NCI-H82 (cell line): ENCODE results near the gene ARPIN.
"Not testable (repeated sequence)": the region's sequence is repeated elsewhere in the genome, so short reads cannot be mapped to it uniquely, and the experiment has no call there.

Experiments used
- DNase-seq: peaks from one replicate; lab custom pipeline; 2025; lab: John Stamatoyannopoulos, UW

The ARPIN gene

GRCh38 chr15:89910891-89911626 lies 1.7 kb downstream of the ARPIN start:
- no peak for DNase-seq

GRCh38 chr15:89909611-89910010 lies 3.1 kb downstream of the ARPIN start:
- DNase-seq, result no peak

DNA sequence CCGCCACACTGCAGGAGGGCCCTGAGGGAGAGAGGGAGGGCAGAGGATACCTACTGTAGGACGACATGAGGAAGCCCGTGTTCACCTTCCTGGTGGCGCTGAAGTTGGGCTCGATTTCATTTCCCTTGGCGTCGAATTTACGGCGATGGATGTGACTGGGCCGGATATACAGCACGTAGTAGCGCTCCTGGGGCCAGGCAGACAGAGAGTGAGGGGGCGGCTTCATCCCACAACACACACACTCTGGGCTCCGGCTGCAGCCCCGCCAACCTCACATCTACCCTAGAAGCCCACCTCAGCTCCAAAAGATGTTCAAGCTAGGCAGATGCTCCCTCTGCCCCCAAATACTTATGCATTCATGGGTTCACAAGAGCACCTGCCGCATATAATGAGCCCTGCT lies 4.5 kb downstream of the ARPIN start:
- no peak for DNase-seq

DNA sequence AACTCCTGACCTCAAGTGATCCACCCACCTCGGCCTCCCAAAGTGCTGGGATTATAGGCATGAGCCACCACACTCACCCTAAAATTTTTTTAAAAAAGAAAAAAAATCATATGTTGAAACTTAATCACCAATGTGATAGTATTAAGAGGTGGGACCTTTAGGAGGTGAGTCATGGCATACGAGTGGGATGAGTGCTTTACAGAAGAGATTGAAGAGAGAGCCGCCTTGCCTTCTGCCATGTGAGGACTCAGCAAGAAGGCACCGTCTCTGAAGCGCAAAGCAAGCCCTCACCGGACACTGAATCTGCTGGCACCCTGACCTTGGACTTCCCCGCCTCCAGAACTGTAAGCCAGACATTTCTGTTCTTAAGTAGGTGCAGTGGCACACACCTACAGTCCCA lies 5.5 kb downstream of the ARPIN start:
- DNase-seq, result no peak

- DNase-seq, result no peak
Measured at GRCh38 chr15:89905846-89906378, 6.8 kb downstream of the ARPIN start.

DNA sequence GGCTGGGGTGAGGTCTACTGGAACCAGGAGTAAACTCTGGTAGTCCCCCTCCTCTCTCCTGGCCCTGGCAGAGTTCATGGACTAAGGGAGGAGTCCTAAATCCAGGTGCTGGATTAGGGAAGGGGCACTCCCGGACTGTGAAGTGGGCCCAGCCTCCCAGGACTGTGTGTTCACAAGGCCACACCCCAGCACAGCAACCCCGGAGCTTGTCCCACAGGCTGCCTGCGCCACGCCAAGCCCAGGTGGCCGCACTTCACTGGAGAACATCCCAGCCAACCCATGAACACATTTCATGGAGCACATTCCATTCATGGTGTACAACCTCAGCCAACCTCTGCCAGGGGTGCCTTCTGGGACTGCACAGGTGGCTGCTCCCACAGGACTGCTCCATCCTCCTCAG lies 8.2 kb downstream of the ARPIN start:
- DNase-seq, result no peak

GRCh38 chr15:89903858-89904130 lies 9.0 kb downstream of the ARPIN start:
- DNase-seq, result no peak

GRCh38 chr15:89903015-89903857 lies 9.5 kb downstream of the ARPIN start:
- DNase-seq, result no peak

GRCh38 chr15:89900849-89901248 lies 11.9 kb downstream of the ARPIN start:
- no peak for DNase-seq

DNA sequence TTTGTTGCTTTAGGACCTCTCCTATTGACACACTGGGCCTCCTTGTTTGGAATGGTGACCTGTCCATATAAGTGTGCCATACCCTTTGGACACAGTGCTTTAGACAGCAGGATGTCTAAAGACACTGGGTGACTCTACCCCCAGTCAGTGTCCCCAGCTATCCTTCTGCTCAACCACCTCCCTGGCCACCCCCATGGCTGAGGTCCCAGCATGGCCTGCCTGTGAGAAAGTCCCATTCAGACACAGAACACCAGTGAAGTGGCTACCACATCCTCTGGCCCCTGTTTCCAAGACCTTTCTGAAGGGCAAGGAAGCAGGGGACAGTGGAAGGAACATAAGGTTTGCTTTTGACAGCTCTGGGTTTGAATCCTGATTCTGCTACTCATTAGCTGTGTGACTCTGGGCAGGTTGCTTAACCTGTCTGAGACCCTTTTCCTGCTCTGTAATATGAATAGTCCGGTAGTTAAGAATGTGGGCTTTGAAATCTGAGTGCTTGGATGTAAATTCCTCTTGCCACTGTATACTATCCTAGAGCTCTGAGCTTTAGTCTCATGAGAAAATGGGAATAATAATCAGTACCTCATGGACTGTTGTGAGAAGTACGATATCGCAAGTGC lies 12.7 kb downstream of the ARPIN start:
- DNase-seq, result no peak

- no peak for DNase-seq
Measured at GRCh38 chr15:89899295-89899945, 13.3 kb downstream of the ARPIN start.

- peak; percentile 76 for DNase-seq
Measured at GRCh38 chr15:89898614-89899294, 14.0 kb downstream of the ARPIN start.

DNA sequence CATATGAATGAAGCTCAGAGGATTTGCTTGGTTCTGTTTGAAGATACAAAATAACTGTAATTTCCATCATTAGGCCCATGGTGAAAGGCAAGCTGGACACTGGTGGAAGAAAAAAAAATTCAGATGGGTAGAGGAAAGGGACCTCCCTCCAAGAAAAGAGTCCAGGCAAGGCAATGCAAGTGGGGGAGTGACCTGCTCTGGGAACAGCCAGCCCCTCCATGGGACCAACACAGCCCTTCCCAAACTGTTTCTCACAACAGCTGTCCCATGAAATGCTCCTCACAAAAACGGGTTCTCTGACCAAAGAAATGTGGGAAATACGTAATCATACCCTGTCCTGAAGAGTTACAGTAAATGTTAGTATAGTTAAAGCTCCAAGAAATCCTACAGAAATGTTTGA lies 14.6 kb downstream of the ARPIN start:
- DNase-seq, result no peak

- peak; percentile 94 for DNase-seq
Measured at GRCh38 chr15:89893696-89894447, 18.9 kb downstream of the ARPIN start, which contains the start of gene AP3S2. AP3S2 (minus strand) TSS chr15:89893994; CDS start chr15:89893949, 45 bp downstream.

DNA sequence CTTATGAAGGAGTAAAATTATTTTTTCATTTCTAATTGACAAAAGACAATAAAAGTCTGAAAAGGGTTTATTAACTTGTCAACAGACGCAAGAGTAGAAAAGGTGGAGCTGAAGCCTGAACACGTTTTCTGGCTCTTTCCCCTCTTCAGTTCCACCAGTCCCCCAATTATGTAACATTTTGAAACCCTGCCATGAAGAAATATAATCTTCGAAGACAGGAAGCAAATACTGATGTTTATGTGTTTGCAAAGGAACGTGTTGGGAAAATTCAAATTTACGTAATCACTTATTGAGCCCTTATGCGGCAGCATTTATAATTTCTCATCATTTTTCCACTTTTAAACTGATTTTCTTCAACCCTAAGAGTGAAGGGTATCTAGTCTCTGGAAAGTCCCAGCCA lies 19.7 kb downstream of the ARPIN start:
- no peak for DNase-seq

- DNase-seq, result peak; percentile 81
Measured at GRCh38 chr15:89888214-89888804, 24.4 kb downstream of the ARPIN start.

DNA sequence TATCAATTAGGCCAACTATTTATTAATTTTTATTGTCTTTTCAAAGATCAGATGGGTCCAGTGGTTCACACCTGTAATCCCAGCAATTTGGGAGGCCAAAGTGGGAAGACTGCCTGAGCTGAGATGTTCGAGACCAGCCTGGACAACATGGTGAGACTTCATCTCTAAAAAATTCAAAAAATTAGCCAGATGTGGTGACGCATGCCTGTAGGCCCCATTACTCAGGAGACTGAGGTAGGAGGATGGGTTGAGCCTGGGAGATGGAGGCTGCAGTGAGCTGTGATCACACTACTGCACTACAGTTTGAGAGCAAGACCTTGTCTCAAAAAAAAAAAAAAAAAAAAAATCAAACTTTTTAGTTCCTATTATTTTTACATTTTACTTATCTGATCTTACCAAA lies 27.1 kb downstream of the ARPIN start:
- no peak for DNase-seq

DNA sequence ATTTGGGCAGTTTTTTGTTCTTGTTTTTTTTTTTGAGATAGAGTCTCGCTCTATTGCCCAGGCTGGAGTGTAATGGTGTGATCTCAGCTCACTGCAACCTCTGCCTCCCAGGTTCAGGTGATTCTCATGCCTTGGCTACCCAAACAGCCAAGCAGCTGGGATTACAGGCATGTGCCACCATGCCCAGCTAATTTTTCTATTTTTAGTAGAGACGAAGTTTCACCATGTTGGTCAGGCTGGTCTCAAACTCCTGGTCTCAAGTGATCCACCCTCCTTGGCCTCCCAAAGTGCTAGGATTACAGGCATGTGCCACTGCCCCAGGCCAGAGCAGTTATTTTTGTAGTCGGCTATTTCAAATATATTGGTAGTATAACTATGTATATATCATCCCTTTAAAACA lies 27.6 kb downstream of the ARPIN start:
- not testable (repeated sequence) for DNase-seq

GRCh38 chr15:89883518-89883917 lies 29.2 kb downstream of the ARPIN start:
- no peak for DNase-seq

- no peak for DNase-seq
Measured at GRCh38 chr15:89880727-89881126, 32.0 kb downstream of the ARPIN start.

- DNase-seq, result no peak
Measured at GRCh38 chr15:89878323-89878722, 34.4 kb downstream of the ARPIN start.
